GM19239 (cell line): ENCODE measurements around the gene ACACA.
A peak's percentile ranks its signal among the peaks of the same experiment; 100 is the strongest.

Experiments used
- DNase-seq: peaks from one replicate; pipeline ENCODE4 v3.0.0; 2011; ENCODE audit warnings: low spot score; ENCODE audit not compliant: insufficient read length
- FAIRE-seq: peaks from 2 replicates; lab custom pipeline; 2011; peaks lifted over from hg19 to GRCh38; lab: Jason Lieb, UNC

The ACACA gene

DNA sequence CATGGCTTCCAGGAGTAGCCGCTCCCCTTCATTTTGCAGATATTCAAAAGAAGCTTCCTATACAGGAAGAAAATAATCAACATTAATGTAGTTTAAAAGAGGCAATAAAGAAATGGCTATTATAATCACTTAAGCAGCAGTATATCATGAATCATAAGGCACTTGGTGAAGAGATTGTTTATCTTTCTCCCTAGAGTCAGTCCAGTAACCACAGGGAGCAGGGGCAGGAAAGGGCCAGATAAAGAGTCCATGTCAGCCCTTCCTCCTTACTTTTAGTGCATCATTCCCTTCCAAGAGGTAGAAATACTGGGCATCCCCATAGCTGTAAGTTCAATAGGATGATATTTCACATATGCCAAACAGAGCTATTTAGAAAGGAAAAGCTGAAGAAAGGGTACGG, 215.4 kb downstream of the ACACA start:
- DNase-seq (no peak), FAIRE-seq (no peak)

- FAIRE-seq (no peak), DNase-seq (no peak)
Observed at GRCh38 chr17:37190493-37190892, 216.1 kb downstream of the ACACA start.

DNA sequence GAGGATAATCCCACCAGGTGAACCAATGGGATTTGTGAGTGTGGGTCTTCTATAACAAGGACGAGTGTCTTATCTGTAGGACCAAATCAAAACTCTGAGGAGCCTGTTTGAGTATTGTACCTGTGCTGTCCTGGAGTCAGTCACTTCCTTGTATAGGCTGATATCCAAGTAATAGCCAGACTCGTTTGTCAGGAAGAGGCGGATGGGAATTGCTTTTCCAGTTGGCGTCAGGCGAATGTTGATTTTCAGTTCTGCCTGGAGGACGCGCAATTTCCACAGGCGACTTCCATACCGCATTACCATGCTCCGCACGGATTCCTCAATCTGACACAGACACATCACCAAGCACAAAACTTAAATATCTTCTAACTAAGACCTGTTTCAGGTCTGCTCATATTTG, 218.5 kb downstream of the ACACA start:
- no peak for DNase-seq
- FAIRE-seq: no peak

- FAIRE-seq (no peak), DNase-seq (no peak)
Observed at GRCh38 chr17:37187262-37187661, 219.4 kb downstream of the ACACA start.

- FAIRE-seq: no peak
- no peak for DNase-seq
Observed at GRCh38 chr17:37182786-37183465, 223.7 kb downstream of the ACACA start.

GRCh38 chr17:37180376-37180775, 226.3 kb downstream of the ACACA start:
- no peak for DNase-seq
- FAIRE-seq: no peak

DNA sequence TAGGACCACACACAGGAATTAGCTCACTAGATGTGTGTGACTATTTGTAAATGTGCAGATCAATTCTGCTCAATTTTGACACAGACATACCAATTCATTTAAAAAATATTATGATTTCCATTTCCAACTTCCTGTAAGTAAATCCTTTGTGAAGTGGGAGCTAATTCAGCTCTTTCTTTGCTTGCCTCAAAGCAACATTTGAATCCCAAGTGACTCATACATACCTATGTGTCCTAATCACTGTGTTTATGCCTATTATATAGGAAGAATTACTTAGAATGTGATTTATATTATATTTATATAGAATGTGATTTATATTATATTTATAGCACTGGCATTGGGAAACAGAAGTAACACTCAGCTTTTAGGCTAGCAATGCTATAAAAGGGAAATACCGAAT, 226.7 kb downstream of the ACACA start:
- FAIRE-seq: no peak

GRCh38 chr17:37177254-37177870, 229.3 kb downstream of the ACACA start:
- DNase-seq (no peak), FAIRE-seq (no peak)

More for the DNA sequence above, 226.7 kb downstream of the ACACA start:
- no peak for DNase-seq

DNA sequence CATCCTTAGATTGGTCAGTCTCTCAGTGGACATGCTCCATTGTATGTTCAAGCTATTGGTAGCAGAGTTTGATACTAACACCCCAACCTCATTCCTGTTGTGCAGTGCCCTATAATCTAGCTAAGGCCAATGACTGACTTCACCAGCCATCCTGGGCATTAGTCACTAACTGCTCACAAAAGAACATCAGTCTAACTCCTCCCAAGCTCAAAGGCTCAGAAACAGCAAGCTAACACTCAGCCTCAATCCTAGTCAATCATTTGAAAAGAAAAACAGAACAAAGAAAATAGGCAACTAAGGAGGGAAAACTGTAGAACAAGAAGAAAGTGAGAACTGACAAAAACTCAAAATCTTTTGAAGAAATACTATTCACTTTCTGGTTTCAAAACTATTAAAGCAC, 229.9 kb downstream of the ACACA start:
- DNase-seq: no peak
- FAIRE-seq: no peak

DNA sequence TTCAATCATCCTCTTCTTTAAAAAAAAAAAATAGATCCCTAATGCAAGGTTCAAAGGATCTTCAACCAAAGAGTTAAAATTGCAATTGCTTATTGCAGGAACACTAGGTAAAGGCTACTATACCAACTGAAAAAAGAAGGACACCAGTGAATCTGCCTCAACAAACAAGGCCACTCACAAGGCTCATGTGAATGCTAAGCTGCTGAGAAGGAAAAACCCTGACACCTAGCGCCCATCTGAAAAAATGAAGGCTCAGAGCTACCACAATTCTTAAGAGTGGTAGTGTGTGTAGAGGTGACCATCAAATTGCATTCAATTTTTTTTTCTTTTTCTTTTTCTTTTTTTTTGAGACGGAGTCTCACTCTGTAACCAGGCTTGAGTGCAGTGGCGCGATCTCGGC, 232.4 kb downstream of the ACACA start:
- FAIRE-seq: no peak
- DNase-seq: no peak

DNA sequence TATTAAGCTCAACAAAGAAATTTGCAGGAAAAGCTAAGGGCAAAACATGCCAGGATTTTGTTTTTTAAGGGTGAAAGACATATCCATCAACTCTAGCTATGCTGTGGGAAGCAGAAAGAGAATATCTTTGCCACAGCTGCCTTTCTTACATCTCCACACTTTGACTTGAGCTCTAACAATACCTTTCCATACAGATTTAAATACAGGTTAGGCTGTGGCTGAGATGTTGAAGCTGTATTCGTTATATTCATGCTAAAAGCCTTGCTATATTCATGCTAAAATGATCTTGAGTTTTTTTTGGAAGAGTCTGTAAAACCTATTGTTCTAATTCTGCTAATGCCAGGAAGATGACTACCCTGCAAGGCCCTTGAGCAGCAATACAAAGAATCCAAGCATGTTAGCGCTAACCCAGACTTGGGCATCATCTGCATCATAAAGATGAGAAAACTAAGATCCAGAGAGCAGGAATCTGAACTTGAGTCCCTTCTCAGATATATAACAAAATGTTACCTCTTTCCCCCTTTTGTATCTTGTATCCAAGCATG, 235.7 kb downstream of the ACACA start:
- DNase-seq: no peak
- FAIRE-seq: no peak

DNA sequence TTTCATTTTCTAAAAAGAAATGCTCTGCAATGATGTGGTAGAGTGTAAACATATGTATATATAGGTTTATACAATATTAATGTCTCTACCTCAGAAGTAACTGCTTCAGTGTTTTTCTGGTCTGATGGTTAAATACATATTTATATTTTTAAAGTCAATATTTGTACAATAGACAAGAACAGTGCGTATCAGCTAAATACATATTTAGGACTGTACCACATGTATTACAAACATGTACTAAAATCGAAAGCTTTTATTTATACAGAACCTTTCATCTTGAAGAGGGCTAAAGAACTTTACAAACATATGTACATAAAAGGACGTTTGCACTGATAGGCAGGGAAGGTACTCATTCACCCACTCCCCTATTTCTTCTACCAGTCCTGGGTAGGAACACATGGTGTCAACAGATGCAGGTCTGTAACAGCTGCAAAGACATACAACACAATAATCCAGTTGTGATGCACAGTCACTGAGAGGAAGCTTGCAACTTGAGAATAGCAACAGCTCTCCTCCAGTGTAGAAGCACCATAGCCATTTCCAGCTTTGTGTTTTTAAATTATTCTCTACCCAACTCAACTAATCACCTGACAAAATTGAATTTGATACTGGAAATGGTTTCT, 237.8 kb downstream of the ACACA start:
- DNase-seq (no peak), FAIRE-seq (no peak)

DNA sequence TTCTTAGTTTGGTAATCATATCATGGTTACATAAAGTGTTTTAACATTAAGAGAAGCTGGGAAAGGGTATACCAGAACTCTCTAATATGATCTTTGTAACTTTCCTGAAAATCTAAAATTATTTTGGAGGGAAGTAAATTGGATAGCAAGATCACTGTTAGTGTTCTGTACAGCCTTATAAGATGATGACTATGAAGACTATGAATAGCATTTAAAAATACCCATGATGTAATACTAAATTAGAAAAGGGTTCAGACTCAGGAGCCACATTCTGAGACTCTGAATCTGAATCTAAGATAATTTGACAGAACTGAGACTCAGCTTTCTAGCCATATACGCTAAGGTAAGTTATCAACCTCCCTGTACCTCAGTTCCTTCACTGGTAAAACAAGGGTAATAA, 238.9 kb downstream of the ACACA start:
- FAIRE-seq: no peak

DNA sequence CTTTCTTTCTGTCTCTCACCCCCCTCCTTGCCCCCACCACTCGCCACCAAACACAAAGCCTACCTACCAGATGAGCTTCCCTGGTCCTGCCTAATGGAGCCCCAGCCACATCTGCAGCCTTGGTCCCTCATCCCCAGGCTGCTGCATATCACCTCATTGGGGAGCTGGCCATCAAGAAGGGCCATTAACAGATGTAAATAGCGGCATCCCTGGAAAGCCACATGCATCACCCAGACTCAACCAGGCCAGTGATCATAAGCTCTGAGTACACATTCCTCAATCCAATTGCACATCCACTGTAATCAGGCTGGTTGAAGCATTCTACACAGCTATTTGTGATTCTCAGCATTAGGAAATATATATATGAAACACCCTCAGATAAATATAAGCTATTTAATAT, 242.6 kb downstream of the ACACA start:
- no peak for FAIRE-seq
- no peak for DNase-seq

More for the DNA sequence above, 238.9 kb downstream of the ACACA start:
- no peak for DNase-seq

DNA sequence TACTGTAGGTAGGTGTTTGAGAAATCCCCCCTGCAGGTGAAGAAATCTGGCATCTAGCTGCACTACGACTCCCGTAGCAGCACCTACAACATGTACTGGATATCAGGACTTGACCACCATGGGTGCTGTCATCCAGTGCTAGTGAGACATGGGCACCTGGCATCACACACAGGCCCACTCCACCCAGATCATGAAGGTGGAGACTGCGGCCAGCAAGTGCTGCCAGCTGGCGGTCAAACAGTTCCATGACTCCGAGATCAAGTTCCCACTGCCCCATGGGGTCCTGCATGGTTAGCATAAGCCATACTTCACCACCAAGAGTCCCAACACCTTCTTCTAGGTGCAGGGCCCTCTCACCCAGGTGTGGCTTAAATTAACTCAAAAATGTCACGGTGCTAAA, 243.8 kb downstream of the ACACA start:
- no peak for FAIRE-seq
- no peak for DNase-seq

GRCh38 chr17:37160944-37161343, 245.7 kb downstream of the ACACA start:
- no peak for FAIRE-seq
- DNase-seq: no peak

GRCh38 chr17:37158290-37158689, 248.3 kb downstream of the ACACA start:
- DNase-seq (no peak), FAIRE-seq (no peak)

DNA sequence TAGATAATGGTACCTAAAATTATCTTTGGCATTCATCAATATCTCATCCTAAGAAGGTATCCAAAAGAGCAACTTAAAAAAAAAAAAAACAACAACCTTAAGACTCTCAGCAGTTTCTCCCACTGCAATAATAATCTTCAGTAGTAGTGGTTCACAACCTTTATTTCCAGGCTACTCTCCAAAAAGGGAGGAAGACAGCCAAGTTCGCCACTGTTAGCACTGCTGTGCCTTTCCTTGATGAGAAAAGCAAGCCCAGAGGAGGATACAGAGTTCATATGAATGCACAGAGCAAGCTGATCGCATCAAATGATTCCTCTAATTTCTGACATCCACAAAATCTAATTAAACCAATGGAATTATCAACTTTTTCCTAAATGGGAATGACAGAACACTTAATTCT, 258.5 kb downstream of the ACACA start:
- DNase-seq (no peak), FAIRE-seq (no peak)

GRCh38 chr17:37147301-37147812, 259.3 kb downstream of the ACACA start:
- FAIRE-seq: no peak

DNA sequence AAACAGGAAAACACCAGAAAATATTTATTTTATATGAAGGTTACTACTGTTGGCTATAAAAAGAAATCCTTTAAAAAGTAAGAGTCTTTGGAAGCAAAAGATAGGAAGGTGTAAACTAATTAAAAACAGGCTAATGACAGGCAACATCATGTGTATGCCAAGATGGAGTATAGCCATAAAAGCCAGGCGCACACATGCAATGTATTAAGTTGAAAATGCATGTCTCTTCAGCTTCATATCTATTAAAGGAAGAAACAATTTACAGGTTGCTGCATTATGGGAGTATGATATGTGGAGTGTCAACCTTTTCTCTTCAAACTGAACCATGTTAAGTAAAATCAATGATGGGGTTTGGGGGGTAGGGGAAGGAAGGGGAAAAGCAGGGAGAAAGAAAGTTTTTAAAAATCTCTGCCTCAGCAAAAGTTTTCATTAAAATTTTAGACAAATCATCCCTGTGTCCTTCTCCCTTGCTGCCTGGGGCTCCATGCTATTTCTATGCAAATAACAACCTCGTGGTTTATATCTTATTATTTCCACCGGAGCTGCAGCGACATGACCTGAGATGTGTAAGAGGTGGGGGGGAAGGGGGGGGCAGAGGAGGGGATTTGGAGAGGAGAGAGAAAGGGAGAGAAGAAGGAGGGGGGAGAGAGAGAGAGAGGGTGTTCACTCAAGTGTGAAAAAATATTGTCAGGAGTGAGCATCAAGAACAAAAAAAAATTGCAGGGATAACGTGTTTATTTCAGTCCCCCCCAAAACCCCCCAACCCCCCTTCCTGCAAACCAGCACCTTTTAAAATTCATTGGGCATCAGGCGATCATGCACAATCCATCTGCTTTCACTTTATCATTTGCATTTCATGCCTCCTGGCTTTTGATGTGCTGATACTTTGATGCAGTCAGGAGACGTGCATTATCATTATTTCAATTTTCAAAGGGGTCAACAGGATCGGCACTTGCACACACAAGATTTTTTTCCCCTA, 260.3 kb downstream of the ACACA start:
- no peak for DNase-seq
- FAIRE-seq: no peak

More at GRCh38 chr17:37147301-37147812, 259.3 kb downstream of the ACACA start:
- DNase-seq: peak; percentile 27
